Prostate gland (tissue), 2 donors: Measurements from ENCODE around the gene MYO5C. TPM values are rescaled to one million over a fixed set of nuclear protein-coding genes. Genes with fewer than 3 reads are reported as not detected.
A peak's percentile ranks its signal among the peaks of the same experiment; 100 is the strongest.

Experiments
- DNase-seq: peaks from one replicate; pipeline ENCODE4 v3.0.0-alpha.2; 2019; ENCODE audit warnings: low spot score
- H3K27ac ChIP-seq, 2 donors: fragments of 200-600 bp; sonication (generic); 2 replicates each; pipeline ENCODE4 v1.5.1; 2017 to 2019
- H3K27me3 ChIP-seq: fragments of 200-600 bp; sonication (generic); replicated peaks from 2 replicates; pipeline ENCODE4 v1.5.1; 2019; ENCODE audit not compliant: insufficient read depth
- H3K36me3 ChIP-seq, 2 donors: fragments of 200-600 bp; sonication (generic); 1 replicate in 1 of 2; 2 replicates in 1 of 2; pipeline versions ENCODE4 v1.5.1 to v1.8.1; 2017 to 2019
- H3K4me1 ChIP-seq: fragments of 200-600 bp; sonication (generic); replicated peaks from 2 replicates; pipeline ENCODE4 v1.5.1; 2019
- H3K4me3 ChIP-seq, 2 donors: fragments of 200-600 bp; sonication (generic); 2 replicates each; pipeline ENCODE4 v1.5.1; 2017 to 2019
- H3K9me3 ChIP-seq: fragments of 200-600 bp; sonication (generic); 2 replicates; pipeline ENCODE4 v1.5.1; 2017
- POLR2A ChIP-seq: fragments of 450-650 bp; IDR thresholded peaks from one replicate; pipeline ENCODE4 v1.6.1; 2016; ENCODE audit warnings: antibody characterized with exemption, mild to moderate bottlenecking
- POLR2AphosphoS5 ChIP-seq: sonication (generic); formaldehyde crosslinking; IDR thresholded peaks from one replicate; pipeline ENCODE4 v1.6.1; 2017; ENCODE audit warnings: antibody characterized with exemption
- WGBS: methylation state at CpG from one replicate; pipeline ENCODE4 v1.1.5; 2018; 5-methylcytosine and 5-hydroxymethylcytosine counted together
- intact Hi-C: fragments of 100-400 bp; cut with DNase I; formaldehyde crosslinking; loops from one replicate; pipeline ENCODE4 v1.14.2; 2022
- total RNA-seq, 2 donors: library from RNA; depleted of rRNA; stranded (reverse); fragments of >200 nt; gene quantifications; one replicate each; pipeline ENCODE4 v1.1.0, GENCODE V29; 2016
- TF ChIP-seq, protein P1 (sequence below), 4 experiments: fragments of 200-600 bp in 2 of 4; fragments of 450-650 bp in 2 of 4; sonication (generic) in 2 of 4; IDR thresholded peaks; 1 replicate in 3 of 4; 2 replicates in 1 of 4; pipeline ENCODE4 v1.5.1; 2016 to 2019; ENCODE audit warnings: antibody characterized with exemption in 4 of 4, mild to moderate bottlenecking in 2 of 4, moderate library complexity in 2 of 4

Gene MYO5C
- total RNA-seq, 2 donors from 2014 or later = 53.5 to 59.9 TPM

DNA sequence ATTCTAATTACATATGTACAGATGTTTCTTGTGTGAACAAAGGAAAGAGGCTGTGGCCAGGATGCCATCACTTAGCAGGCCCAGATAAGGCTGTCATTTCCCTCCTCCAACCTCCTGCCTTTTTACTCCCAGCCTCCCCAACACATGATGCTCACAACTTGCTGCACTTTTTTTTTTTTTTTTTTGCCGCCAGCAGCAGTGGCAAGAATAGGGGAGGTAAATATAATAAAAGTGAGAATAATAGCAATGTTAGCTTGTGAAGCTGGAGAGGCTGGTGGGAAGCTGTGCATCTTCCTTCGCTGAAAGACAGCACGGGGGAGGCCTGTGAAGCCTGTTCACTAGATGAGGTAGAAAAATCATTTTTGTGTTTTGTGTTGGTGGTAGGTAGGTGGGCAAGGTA lies 42.5 kb upstream of the MYO5C start:
- Histone ChIP-seq H3K4me3 (no peak overlapping the region), H3K27me3 (no peaks in the 10 kb centered on the region), H3K36me3 (no peaks in the 10 kb centered on the region), H3K9me3 (no peaks in the 10 kb centered on the region), H3K4me1 (no peaks in the 10 kb centered on the region), H3K27ac (no peak overlapping the region)
- intact Hi-C loops = no loop called here
- 60% methylated on average over 3 of the region's 3 CpGs for WGBS
- TF ChIP-seq, protein P1, sequence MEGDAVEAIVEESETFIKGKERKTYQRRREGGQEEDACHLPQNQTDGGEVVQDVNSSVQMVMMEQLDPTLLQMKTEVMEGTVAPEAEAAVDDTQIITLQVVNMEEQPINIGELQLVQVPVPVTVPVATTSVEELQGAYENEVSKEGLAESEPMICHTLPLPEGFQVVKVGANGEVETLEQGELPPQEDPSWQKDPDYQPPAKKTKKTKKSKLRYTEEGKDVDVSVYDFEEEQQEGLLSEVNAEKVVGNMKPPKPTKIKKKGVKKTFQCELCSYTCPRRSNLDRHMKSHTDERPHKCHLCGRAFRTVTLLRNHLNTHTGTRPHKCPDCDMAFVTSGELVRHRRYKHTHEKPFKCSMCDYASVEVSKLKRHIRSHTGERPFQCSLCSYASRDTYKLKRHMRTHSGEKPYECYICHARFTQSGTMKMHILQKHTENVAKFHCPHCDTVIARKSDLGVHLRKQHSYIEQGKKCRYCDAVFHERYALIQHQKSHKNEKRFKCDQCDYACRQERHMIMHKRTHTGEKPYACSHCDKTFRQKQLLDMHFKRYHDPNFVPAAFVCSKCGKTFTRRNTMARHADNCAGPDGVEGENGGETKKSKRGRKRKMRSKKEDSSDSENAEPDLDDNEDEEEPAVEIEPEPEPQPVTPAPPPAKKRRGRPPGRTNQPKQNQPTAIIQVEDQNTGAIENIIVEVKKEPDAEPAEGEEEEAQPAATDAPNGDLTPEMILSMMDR (IDR thresholded peaks at IDR 0.05) = no peak
- TF ChIP-seq POLR2AphosphoS5 = no peak
- TF ChIP-seq POLR2A = no peak
- DNase-seq = no peak

DNA sequence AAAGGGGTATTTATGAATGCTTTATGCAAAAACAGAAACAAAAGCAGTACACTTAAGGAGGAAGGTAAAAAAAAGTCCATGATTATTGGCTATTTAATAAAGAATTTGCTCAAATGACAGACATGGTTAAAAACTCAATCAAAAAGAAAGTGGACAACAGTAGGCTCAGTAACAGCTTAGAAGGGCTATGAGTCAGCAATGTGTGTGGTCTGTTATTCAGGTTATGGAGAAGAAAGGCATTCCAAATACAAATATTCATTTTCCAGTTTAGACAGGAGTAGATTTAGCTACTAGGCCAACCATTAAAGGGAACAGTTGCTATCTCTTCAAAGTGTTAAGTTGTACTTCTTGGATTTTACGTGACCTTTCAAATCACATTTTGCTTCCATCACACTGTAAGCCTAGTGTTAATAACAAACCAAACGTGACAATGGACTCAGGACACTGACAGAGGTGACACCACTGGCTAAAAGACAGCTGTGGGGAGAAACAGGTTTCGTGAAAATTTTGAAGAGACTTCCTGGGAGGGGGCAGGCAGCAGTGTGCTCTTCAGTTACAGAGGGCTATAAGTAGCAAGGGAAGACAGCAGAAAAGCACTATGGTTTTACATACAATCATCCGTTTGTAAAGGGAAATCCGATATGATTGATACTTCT lies 41.7 kb upstream of the MYO5C start:
- Histone ChIP-seq H3K36me3 (no peaks in the 10 kb centered on the region), H3K27ac (no peak overlapping the region), H3K4me3 (no peak overlapping the region), H3K4me1 (no peaks in the 10 kb centered on the region), H3K9me3 (no peaks in the 10 kb centered on the region), H3K27me3 (no peaks in the 10 kb centered on the region)
- intact Hi-C loops = no loop called here
- TF ChIP-seq, protein P1 (IDR thresholded peaks at IDR 0.05) = no peak
- TF ChIP-seq POLR2AphosphoS5 = no peak
- no peak for DNase-seq
- 61% methylated on average over 5 of the region's 5 CpGs for WGBS

DNA sequence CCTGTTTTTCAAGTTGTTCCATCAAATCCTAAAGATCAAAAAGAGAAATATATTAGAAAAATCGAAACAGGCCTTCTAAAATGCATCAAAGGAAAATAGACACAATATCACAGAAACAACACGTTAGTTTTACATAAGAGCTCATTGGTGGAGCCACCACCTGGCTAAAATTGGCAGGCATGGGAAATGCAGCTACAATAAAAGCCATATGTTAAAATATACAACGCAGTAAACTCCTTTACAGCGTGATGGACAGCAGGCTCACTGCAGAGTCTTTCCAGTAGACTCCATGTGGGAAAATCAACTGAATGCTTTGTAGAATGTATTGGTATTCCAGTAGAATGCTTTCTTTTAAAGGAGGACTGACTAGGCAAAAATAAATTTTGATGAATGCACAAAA lies 40.9 kb upstream of the MYO5C start:
- no peaks in the 10 kb centered on the region for H3K27me3 ChIP-seq
- H3K27ac ChIP-seq = no peak overlapping the region
- H3K36me3 ChIP-seq = no peaks in the 10 kb centered on the region
- no peaks in the 10 kb centered on the region for H3K4me1 ChIP-seq
- H3K4me3 ChIP-seq = no peak overlapping the region
- H3K9me3 ChIP-seq = no peaks in the 10 kb centered on the region
- intact Hi-C loops = no loop called here
- WGBS = 40% methylated on average over 4 of the region's 4 CpGs
- DNase-seq = peak; percentile 15
- TF ChIP-seq POLR2AphosphoS5 = no peak
- TF ChIP-seq, protein P1 (IDR thresholded peaks at IDR 0.05) = peak in 1 of 4 experiments; percentile 23

DNA sequence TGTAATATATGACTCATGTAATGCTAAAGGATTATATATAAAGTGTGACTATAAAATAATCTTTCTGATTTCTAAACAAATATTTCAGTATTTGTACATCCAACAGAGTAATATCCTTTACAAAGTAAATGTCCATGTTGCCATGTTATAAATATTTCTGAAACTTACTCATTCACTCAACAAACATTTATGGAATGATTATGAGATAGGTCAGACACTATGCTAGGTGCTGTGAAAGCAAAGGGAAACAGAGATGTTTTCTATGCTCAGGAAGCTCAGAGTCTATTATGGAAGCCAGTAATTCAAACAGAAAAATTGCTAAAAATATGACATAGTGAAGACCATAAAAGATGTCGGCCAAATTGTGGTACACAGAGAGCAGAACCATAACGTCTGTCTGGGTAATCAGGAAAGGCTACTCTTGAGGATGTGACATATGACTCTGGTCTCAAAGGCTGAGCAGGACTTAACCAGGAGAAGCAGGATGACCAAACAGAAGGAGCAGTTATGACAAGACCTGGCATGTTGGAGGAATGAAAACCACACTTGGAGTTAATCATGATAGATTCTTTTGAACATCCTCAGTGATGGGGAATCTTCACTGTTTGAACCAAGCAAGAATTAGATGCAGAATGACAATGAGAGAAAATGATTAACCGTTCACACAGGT lies 39.0 kb upstream of the MYO5C start:
- intact Hi-C loops = no loop called here
- no peak overlapping the region for H3K27ac ChIP-seq
- no peak for DNase-seq
- no peaks in the 10 kb centered on the region for H3K36me3 ChIP-seq
- TF ChIP-seq, protein P1 (IDR thresholded peaks at IDR 0.05) = no peak
- TF ChIP-seq POLR2A = no peak
- TF ChIP-seq POLR2AphosphoS5 = no peak
- H3K27me3 ChIP-seq = no peaks in the 10 kb centered on the region
- WGBS = 66% methylated on average over 3 of the region's 3 CpGs
- H3K9me3 ChIP-seq = no peaks in the 10 kb centered on the region
- no peak overlapping the region for H3K4me3 ChIP-seq
- no peaks in the 10 kb centered on the region for H3K4me1 ChIP-seq
